ENCODE results near the gene SSBP2. TPM values are rescaled to one million over a fixed set of nuclear protein-coding genes. Genes with fewer than 3 reads are reported as not detected.

The SSBP2 gene
- total RNA-seq, 4 donors from 2014 or later = 48.6 to 80.4 (median 71.9) TPM

DNA sequence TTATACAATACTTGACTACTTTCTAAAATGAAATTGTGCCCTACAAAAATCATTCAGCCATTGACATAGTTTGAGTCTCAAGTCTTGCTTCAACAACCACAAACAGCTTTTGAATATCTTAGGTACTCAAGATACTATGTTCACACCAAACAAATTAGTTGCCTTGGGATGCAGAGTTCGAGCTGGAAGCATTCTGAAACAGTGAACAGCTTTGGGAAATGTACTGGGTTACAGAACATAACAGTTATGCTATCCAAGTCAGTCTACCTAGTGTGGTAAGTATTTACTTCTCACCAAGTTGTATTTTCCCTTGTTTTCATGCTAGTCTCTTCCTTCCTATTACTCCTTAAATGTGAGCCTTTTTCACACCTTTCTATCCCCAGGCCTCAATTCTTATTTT, 143.2 kb downstream of the SSBP2 start:
- no peak for TF ChIP-seq CTCF (IDR thresholded peaks at IDR 0.05; ENCODE audit: low read depth)

GRCh38 chr5:81606150-81606549, 144.7 kb downstream of the SSBP2 start:
- no peak for TF ChIP-seq CTCF (IDR thresholded peaks at IDR 0.05; ENCODE audit: low read depth)

- TF ChIP-seq CTCF (IDR thresholded peaks at IDR 0.05; ENCODE audit: low read depth) = no peak
Measured at GRCh38 chr5:81605299-81605698, 145.6 kb downstream of the SSBP2 start.

DNA sequence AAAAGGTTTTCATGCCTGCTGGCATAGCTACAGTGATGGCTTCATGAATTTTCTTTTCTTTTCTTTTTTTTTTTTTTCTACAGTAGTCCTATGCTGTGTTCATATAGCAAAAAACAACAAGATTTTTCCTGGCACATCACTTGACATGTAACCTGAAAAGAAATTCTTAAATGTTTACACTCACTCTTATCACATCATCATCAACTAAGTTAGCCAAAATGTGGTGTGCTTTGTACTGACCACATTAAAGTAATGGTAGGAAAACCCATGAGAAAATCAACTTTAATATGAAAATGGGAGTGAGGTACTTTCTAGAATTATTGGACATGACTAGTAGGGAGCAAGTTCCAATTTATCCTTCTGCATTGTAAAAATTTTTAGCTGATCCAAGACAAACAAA, 146.7 kb downstream of the SSBP2 start:
- no peak for TF ChIP-seq CTCF (IDR thresholded peaks at IDR 0.05; ENCODE audit: low read depth)

DNA sequence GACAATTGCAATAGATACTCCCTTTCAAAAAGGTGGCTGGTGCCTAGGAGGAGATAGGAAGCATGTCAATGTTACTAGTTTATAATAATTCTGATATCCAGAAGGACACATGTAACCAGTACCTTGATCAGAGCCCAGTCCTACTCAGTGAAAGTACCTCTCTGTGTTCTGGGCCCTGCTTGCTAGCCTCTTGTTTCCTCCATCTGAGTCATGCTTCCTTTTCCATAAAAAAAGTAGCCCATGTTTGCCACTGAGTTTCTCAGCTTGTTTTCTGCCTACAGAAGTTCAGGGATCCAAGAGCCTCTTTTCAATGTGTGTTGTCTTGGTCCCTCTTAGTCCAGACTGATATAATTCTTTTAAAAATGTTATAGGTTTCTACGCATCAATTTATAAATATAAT, 149.0 kb downstream of the SSBP2 start:
- TF ChIP-seq CTCF (IDR thresholded peaks at IDR 0.05; ENCODE audit: low read depth) = no peak

DNA sequence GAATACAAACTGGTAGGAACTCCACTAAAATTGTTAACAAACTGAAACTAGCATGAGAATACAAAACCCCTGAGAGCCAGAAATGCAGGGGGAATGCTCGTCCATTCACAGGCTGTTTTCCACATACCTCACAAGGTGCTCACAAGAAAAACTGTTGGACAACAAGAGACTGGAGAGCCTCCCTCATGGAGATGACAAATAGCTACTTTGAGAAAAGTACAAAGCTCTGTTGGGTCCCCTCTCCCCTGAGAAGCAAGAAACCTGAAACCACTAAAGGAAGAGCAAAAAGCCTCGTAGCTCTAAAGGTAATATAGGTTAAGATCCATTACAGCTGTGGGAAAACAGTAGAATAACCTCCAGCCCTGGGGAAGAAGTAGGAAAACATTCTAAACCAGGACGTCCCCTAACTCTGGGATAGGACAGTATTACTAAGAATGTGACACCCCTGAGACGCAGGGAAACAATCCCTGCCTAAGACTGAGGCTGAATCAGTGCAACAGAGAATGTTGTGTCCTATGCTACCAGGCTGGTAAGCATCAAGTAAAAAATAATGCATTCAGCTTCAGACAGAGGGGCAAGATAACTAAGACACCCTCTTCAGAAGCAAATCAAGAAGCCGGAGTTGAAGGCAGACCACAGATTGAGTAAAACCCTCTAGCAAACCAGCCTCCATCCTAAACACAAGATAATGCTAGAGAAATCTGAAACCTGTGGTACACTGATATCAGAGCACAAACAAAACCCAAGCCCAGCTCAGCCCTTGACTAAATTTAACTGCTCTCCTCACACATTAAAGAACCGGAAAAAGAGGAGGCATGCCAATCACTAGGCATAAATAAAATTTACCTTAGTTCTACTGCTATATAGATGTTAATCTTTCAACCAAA, 160.2 kb downstream of the SSBP2 start:
- TF ChIP-seq CTCF (IDR thresholded peaks at IDR 0.05; ENCODE audit: low read depth) = no peak

DNA sequence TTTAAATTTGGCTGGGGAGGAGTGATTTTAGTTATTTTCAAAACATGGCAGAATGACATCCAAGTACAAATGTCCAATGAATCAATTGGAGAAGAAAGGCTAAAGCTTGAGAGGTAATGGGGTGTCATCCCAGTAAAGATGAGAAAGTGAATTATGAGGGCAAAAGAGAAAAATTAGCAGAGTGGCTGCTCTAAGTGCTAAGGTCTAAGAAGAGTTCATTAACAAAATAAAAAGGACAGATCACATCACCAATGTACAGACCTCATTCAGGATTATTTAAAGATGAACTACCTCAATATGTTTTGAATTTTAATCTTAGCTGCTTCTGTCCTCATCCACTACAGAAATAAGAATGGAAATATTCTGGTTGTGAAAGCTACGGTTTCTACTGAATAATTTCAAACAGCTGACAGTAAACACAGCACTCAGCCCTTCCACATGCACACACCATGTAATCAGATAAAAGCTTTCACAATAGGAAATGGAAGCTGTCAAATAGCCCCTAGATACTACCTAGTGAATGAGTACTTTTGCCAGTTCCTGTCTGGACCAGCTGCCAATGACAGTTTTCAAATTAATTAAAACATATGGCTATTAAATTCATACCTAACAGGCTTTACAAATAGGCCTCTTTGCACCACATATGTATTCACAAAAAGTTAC, 171.5 kb downstream of the SSBP2 start:
- no peak for TF ChIP-seq CTCF (IDR thresholded peaks at IDR 0.05; ENCODE audit: low read depth)

Measured in subcutaneous adipose tissue (tissue), 4 donors.